Endodermal cell (in vitro differentiated cells): ENCODE measurements around the gene MON1A. TPM values are rescaled to one million over a fixed set of nuclear protein-coding genes. Genes with fewer than 3 reads are reported as not detected.
A peak's percentile ranks its signal among the peaks of the same experiment; 100 is the strongest.

Experiments used
- DNase-seq: peaks from one replicate; pipeline ENCODE4 v3.0.0-alpha.2; 2017
- H3K27ac ChIP-seq: 2 replicates; pipeline ENCODE4 v1.5.1; 2013; ENCODE audit warnings: mild to moderate bottlenecking, low read depth, low read length, moderate library complexity
- H3K27me3 ChIP-seq: 2 replicates; pipeline ENCODE4 v1.6.1; 2013; ENCODE audit warnings: mild to moderate bottlenecking, low read length, moderate library complexity; ENCODE audit not compliant: insufficient read depth, control insufficient read depth, poor library complexity, severe bottlenecking
- H3K36me3 ChIP-seq: 2 replicates; pipeline ENCODE4 v1.7.0; 2013; ENCODE audit warnings: mild to moderate bottlenecking, low read length, moderate library complexity; ENCODE audit not compliant: control insufficient read depth, insufficient read depth
- H3K4me1 ChIP-seq: one replicate; pipeline ENCODE4 v1.7.0; 2013; ENCODE audit warnings: low read length; ENCODE audit not compliant: control insufficient read depth, insufficient read depth
- H3K4me3 ChIP-seq: 2 replicates; pipeline ENCODE4 v1.5.1; 2013; ENCODE audit warnings: mild to moderate bottlenecking, low read length, moderate library complexity
- H3K9ac ChIP-seq: 2 replicates; pipeline ENCODE4 v1.6.1; 2013; ENCODE audit warnings: mild to moderate bottlenecking, low read length, moderate library complexity; ENCODE audit not compliant: poor library complexity, severe bottlenecking; ENCODE audit errors: extremely low read depth
- H3K9me3 ChIP-seq: 2 replicates; pipeline ENCODE4 v1.6.1; 2013; ENCODE audit warnings: mild to moderate bottlenecking, low read length, moderate library complexity; ENCODE audit not compliant: control insufficient read depth
- H3K27ac Mint-ChIP-seq: 2 replicates; pipeline ENCODE4 v1.8.0; 2020; ENCODE audit warnings: mixed read lengths
- H3K27me3 Mint-ChIP-seq: 2 replicates; pipeline ENCODE4 v1.8.0; 2021; ENCODE audit warnings: mild to moderate bottlenecking, mixed read lengths; ENCODE audit not compliant: insufficient read depth
- H3K36me3 Mint-ChIP-seq: 2 replicates; pipeline ENCODE4 v1.8.0; 2020; ENCODE audit warnings: low read depth, mixed read lengths
- H3K4me1 Mint-ChIP-seq: 2 replicates; pipeline ENCODE4 v1.8.0; 2020; ENCODE audit warnings: mixed read lengths
- H3K4me3 Mint-ChIP-seq: 2 replicates; pipeline ENCODE4 v1.8.0; 2020; ENCODE audit warnings: mild to moderate bottlenecking, moderate library complexity, mixed read lengths
- H3K9me3 Mint-ChIP-seq: 2 replicates; pipeline ENCODE4 v1.8.0; 2020; ENCODE audit warnings: mild to moderate bottlenecking, mixed read lengths
- CTCF ChIP-seq: fragments of 200-600 bp; sonication (generic); conservative IDR thresholded peaks from 2 replicates; pipeline ENCODE4 v1.5.0; 2021; ENCODE audit warnings: antibody characterized with exemption, mild to moderate bottlenecking
- WGBS, 2 experiments: methylation state at CpG; one replicate each; pipeline versions ENCODE4 v1.1.5 to v1.1.7; 2013; ENCODE audit warnings: missing lambda C conversion rate in 2 of 2, mixed read lengths in 1 of 2; ENCODE audit not compliant: insufficient coverage in 1 of 2, insufficient read length in 1 of 2; 5-methylcytosine and 5-hydroxymethylcytosine counted together
- total RNA-seq, 2 donors: library from RNA; stranded (reverse); fragmentation: NEBNext Ultra II Directional in 1 of 2; extraction: Animal tissue kit (Norgen Biotek cat#: 25700) in 1 of 2; gene quantifications; 2 replicates in 1 of 2; 3 replicates in 1 of 2; pipeline ENCODE4 v1.2.1, GENCODE V29; 2021

Gene MON1A
- total RNA-seq, 2 donors from 2014 or later: 4.1 to 6.2 TPM

GRCh38 chr3:49968346-49968745, 38.7 kb upstream of the MON1A start:
- WGBS, 2 experiments: 96 to 100% methylated on average over 6 to 8 of the region's 8 CpGs
- no peak overlapping the region for H3K9ac ChIP-seq
- Mint-ChIP-seq H3K4me3 (no peak overlapping the region), H3K27ac (no peak overlapping the region), H3K4me1 (peaks cover 2% of the 10 kb centered on the region), H3K27me3 (no peaks in the 10 kb centered on the region), H3K9me3 (no peaks in the 10 kb centered on the region), H3K36me3 (peaks cover 36% of the 10 kb centered on the region)
- H3K27ac ChIP-seq: no peak overlapping the region
- no peaks in the 10 kb centered on the region for H3K27me3 ChIP-seq
- no peaks in the 10 kb centered on the region for H3K4me1 ChIP-seq
- no peak for TF ChIP-seq CTCF
- H3K9me3 ChIP-seq: no peaks in the 10 kb centered on the region
- DNase-seq: no peak
- H3K36me3 ChIP-seq: peaks cover 53% of the 10 kb centered on the region
- H3K4me3 ChIP-seq: no peak overlapping the region

- Histone ChIP-seq H3K4me3 (no peak overlapping the region), H3K9ac (no peak overlapping the region), H3K27me3 (no peaks in the 10 kb centered on the region), H3K9me3 (no peaks in the 10 kb centered on the region), H3K4me1 (no peaks in the 10 kb centered on the region), H3K27ac (peak overlapping the region; percentile 24), H3K36me3 (peaks cover 49% of the 10 kb centered on the region)
- Mint-ChIP-seq H3K9me3 (no peaks in the 10 kb centered on the region), H3K4me3 (no peak overlapping the region), H3K4me1 (peaks cover 2% of the 10 kb centered on the region), H3K27ac (peak overlapping the region; percentile 36), H3K27me3 (no peaks in the 10 kb centered on the region), H3K36me3 (peaks cover 35% of the 10 kb centered on the region)
- no peak for DNase-seq
- WGBS, 2 experiments: 91 to 95% methylated on average over 6 of the region's 6 CpGs
- TF ChIP-seq CTCF: no peak
These were observed 37.7 kb upstream of the MON1A start for GRCh38 chr3:49967291-49967690.

- Mint-ChIP-seq H3K4me3 (no peak overlapping the region), H3K27ac (no peak overlapping the region), H3K9me3 (no peaks in the 10 kb centered on the region), H3K4me1 (peaks cover 2% of the 10 kb centered on the region), H3K27me3 (no peaks in the 10 kb centered on the region), H3K36me3 (peaks cover 30% of the 10 kb centered on the region)
- H3K4me1 ChIP-seq: no peaks in the 10 kb centered on the region
- no peak overlapping the region for H3K27ac ChIP-seq
- H3K9me3 ChIP-seq: no peaks in the 10 kb centered on the region
- WGBS, 2 experiments: 94 to 100% methylated on average over 1 of the region's 1 CpG
- no peak overlapping the region for H3K4me3 ChIP-seq
- H3K27me3 ChIP-seq: no peaks in the 10 kb centered on the region
- no peak overlapping the region for H3K9ac ChIP-seq
- TF ChIP-seq CTCF: no peak
- H3K36me3 ChIP-seq: peaks cover 44% of the 10 kb centered on the region
- DNase-seq: no peak
These were observed 36.8 kb upstream of the MON1A start for GRCh38 chr3:49966233-49966942.
